GM21447 (cell line): ENCODE measurements around the gene TSKS.

Source experiments
- ATAC-seq: cut with Tn5 transposase; IDR thresholded peaks from one replicate; pipeline ENCODE4 v1.9.1; 2021; ENCODE audit not compliant: unreplicated experiment

TSKS gene

DNA sequence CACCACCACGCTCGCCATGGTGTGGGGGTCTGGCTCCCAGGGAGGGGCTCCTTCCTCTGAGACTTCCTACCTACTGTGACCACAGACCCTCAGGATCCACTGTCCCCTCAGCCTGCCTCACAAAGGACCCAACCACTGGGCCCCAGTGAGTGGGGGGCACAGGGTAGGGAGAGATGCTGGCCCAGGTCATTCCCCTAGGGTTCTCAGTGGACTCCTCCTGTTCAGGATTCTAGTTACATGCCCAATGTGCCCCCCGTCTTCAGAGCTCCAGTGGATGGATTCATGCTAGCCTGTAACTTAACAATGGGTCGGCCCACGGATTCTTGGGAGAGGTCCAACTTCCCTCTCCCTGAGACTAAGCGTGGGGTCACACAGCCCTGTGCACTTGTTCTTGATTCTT, at the start of gene TSKS:
TSS of gene TSKS (minus strand) at position 77 of the 400 bp plus-strand sequence. CDS start at position 18, 59 bp downstream.
- no peak for ATAC-seq

GRCh38 chr19:49812452-49812996, 49.4 kb upstream of the TSKS start:
- ATAC-seq, result no peak

GRCh38 chr19:49811328-49811727, 48.2 kb upstream of the TSKS start:
- ATAC-seq, result no peak

- ATAC-seq, result no peak
These were observed 46.9 kb upstream of the TSKS start for GRCh38 chr19:49809941-49810389.

- no peak for ATAC-seq
These were observed 46.2 kb upstream of the TSKS start for GRCh38 chr19:49809160-49809940.

GRCh38 chr19:49808711-49809159, 45.6 kb upstream of the TSKS start:
- ATAC-seq, result no peak

DNA sequence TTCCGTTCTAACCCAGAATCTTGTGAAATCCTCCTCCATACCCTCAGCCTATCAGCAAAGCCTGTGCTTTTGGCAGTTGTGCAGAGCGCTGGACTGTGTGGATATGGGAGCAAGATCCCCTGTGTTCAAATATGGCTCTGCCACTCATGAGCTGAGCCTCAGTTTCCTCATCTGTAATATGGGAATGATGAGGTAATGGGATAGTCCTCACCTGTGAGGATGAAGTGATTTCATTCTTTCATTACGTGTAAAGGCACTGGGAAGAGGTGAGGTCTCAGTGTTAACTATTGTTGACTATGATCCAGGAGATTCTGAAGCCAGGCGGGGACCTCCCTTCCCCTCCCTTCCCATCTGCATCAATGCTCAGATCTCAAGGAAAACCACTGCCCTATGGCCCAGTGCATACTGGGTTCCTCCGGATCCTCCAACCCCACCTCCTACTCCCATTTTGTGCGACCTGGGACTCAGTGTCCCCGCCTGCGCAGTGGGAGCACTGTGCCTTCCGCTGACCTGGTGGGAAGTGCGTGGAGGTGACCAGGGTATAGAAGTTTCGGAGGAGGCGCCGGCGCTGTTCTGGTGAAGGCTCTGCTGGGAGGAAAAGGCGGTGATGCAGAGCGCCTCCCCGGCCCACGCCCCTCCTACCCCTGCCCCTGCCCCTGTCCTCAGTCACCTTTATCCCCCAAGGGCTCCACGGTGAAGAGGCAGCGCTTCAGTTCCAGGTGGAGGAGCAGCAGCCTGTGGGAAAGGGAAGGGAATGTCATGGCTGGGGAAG, 45.0 kb upstream of the TSKS start:
- no peak for ATAC-seq

- ATAC-seq, result no peak
These were observed 44.2 kb upstream of the TSKS start for GRCh38 chr19:49807058-49807903.

- ATAC-seq, result no peak
These were observed 43.5 kb upstream of the TSKS start for GRCh38 chr19:49806620-49806959.

- ATAC-seq, result no peak
These were observed 42.9 kb upstream of the TSKS start for GRCh38 chr19:49805822-49806619.

DNA sequence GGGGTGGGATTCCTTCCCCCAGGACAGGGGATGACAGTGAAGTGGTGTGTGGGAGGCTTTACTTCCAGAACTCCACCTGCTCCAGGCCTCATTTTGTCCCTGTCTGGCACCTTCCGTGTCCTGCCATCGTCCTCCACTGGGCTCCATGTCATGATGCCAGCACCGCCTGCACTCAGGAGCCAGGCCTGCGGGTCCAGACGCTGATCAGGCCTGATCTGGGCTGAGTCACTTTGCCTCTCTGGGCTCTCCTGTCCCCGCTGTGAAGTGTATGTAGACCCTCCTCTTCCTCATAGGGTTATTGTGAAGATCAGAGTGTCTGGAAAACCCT, 40.4 kb upstream of the TSKS start:
- no peak for ATAC-seq

GRCh38 chr19:49802836-49803528, 39.9 kb upstream of the TSKS start:
- no peak for ATAC-seq

DNA sequence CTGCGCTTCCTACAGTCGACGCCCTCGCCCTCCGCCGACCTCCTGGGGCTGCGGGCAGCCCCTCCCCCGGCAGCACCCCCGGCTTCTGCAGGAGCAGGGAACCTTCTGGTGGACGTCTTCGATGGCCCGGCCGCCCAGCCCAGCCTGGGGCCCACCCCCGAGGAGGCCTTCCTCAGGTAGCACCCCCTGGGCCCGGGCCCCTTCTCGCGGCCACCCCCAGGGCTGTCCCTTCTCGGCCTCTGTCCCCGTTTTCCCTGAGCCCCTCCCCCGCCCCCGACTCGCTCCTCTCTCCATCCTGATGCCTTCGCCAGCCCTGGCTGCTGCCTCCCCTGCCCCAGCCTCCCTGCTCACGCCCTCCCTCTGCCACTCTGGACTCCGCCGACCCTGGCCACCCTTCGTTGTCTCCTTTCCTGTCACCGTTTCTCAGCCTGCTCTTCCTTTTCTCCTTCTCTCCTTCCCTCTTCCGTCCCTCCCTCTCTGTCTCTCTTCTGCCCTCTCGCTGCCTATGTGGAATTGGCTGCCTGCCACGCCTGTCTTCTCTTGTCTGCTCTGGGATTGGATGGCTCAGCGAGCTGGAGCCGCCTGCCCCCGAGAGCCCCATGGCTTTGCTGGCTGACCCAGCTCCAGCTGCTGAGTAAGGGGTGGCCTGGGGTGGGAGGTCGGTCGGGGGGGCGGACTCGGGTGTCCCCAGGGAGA, 39.0 kb upstream of the TSKS start:
- no peak for ATAC-seq

DNA sequence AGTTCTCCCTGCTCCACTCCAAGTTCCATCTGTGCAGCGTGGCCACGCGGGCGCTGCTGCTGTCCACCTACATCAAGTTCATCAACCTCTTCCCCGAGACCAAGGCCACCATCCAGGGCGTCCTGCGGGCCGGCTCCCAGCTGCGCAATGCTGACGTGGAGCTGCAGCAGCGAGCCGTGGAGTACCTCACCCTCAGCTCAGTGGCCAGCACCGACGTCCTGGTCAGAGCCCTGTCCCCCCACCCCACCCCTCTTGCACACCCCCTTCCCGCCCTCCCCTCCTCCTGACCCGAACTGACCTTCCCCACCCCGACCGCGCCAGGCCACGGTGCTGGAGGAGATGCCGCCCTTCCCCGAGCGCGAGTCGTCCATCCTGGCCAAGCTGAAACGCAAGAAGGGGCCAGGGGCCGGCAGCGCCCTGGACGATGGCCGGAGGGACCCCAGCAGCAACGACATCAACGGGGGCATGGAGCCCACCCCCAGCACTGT, 38.3 kb upstream of the TSKS start:
- no peak for ATAC-seq

- ATAC-seq, result no peak
These were observed 37.7 kb upstream of the TSKS start for GRCh38 chr19:49800771-49801170.

- ATAC-seq, result no peak
These were observed 36.8 kb upstream of the TSKS start for GRCh38 chr19:49799798-49800376.

GRCh38 chr19:49799271-49799797, 36.2 kb upstream of the TSKS start:
- no peak for ATAC-seq

DNA sequence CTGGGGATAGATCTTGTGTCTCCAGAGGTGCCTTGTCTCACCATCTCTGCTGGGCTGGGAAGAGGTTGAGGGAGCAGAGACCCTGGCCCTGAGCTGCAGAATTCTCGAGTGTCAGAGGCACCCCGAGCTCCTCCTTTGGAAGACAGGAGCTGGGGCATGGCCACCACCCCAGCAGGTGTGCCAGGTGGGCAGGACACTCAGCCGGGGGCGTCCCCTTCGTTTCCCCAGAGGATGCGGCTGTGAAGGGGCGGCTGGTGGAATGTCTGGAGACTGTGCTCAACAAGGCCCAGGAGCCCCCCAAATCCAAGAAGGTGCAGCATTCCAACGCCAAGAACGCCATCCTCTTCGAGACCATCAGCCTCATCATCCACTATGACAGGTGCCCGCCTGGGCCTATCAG, 35.5 kb upstream of the TSKS start:
- no peak for ATAC-seq
